Smooth muscle cell (in vitro differentiated cells): ENCODE data around the gene NEU1. TPM values are rescaled to one million over a fixed set of nuclear protein-coding genes. Genes with fewer than 3 reads are reported as not detected.

Experiments used
- DNase-seq: peaks from one replicate; lab custom pipeline; 2025; ENCODE audit not compliant: unreplicated experiment; lab: John Stamatoyannopoulos, UW
- H2AFZ ChIP-seq: fragments of 200-600 bp; sonication (generic); 2 replicates; pipeline ENCODE4 v1.6.0; 2016; ENCODE audit warnings: antibody characterized with exemption, low read depth, mild to moderate bottlenecking
- H3F3A ChIP-seq: fragments of 200-600 bp; sonication (generic); 2 replicates; pipeline ENCODE4 v1.6.0; 2017; ENCODE audit warnings: antibody characterized with exemption, low read depth
- H3K27ac ChIP-seq: fragments of 200-600 bp; sonication (generic); 2 replicates; pipeline ENCODE4 v1.5.1; 2016; ENCODE audit warnings: low read depth, mild to moderate bottlenecking
- H3K27me3 ChIP-seq: fragments of 200-600 bp; sonication (generic); 2 replicates; pipeline ENCODE4 v1.6.1; 2016; ENCODE audit warnings: low read depth, mild to moderate bottlenecking
- H3K36me3 ChIP-seq: fragments of 200-600 bp; sonication (generic); 2 replicates; pipeline ENCODE4 v1.5.1; 2016; ENCODE audit warnings: low read depth
- H3K4me1 ChIP-seq: fragments of 200-600 bp; sonication (generic); 2 replicates; pipeline ENCODE4 v1.5.1; 2016; ENCODE audit warnings: low read depth
- H3K4me2 ChIP-seq: fragments of 200-600 bp; sonication (generic); 2 replicates; pipeline ENCODE4 v1.6.0; 2016; ENCODE audit warnings: mild to moderate bottlenecking
- H3K4me3 ChIP-seq: fragments of 200-600 bp; sonication (generic); 2 replicates; pipeline ENCODE4 v1.5.1; 2016; ENCODE audit warnings: mild to moderate bottlenecking
- H3K79me2 ChIP-seq: fragments of 200-600 bp; sonication (generic); 2 replicates; pipeline ENCODE4 v1.6.0; 2016; ENCODE audit warnings: low read depth, mild to moderate bottlenecking
- H3K9ac ChIP-seq: fragments of 200-600 bp; sonication (generic); 2 replicates; pipeline ENCODE4 v1.6.0; 2016; ENCODE audit warnings: low read depth
- H3K9me3 ChIP-seq: fragments of 200-600 bp; sonication (generic); replicated peaks from 2 replicates; pipeline ENCODE4 v1.5.1; 2016; ENCODE audit warnings: low read depth
- H4K20me1 ChIP-seq: fragments of 200-600 bp; sonication (generic); 2 replicates; pipeline ENCODE4 v1.6.0; 2016; ENCODE audit warnings: low read depth
- CTCF ChIP-seq: fragments of 200-600 bp; sonication (generic); IDR thresholded peaks from 2 replicates; pipeline ENCODE4 v1.5.1; 2017; ENCODE audit warnings: borderline replicate concordance, mild to moderate bottlenecking, antibody characterized with exemption; ENCODE audit not compliant: insufficient read depth, poor library complexity, severe bottlenecking
- WGBS: methylation state at CpG from one replicate; pipeline ENCODE4 v1.1.7; 2016; ENCODE audit warnings: low lambda C conversion rate; 5-methylcytosine and 5-hydroxymethylcytosine counted together
- polyA plus RNA-seq: library from polyadenylated mRNA; unstranded; fragments of >200 nt; fragmentation: Nextera tagmentation; extraction: Ambion mirVana; gene quantifications from 2 replicates; pipeline ENCODE4 v1.2.1, GENCODE V29; 2016
- total RNA-seq: library from RNA; depleted of rRNA; stranded (reverse); fragments of >200 nt; gene quantifications from 2 replicates; pipeline ENCODE4 v1.2.3, GENCODE V29; 2014

The NEU1 gene
- total and polyA plus RNA-seq, 2 experiments from 2014 or later: 47.5 to 52.7 TPM

- H3K4me3 ChIP-seq: peak overlapping the region; percentile 75
- no peak for TF ChIP-seq CTCF
- H3K9me3 ChIP-seq: no peaks in the 10 kb centered on the region
- H3K27me3 ChIP-seq: no peaks in the 10 kb centered on the region
- peak overlapping the region; percentile 96 for H3K4me2 ChIP-seq
- peaks cover 27% of the 10 kb centered on the region for H3K4me1 ChIP-seq
- peaks cover 12% of the 10 kb centered on the region for H3K36me3 ChIP-seq
- peak overlapping the region; percentile 98 for H3K27ac ChIP-seq
- peak; percentile 62 for DNase-seq
- 1% methylated on average over 59 of the region's 59 CpGs for WGBS
- peak overlapping the region; percentile 64 for H2AFZ ChIP-seq
- peaks cover 25% of the 10 kb centered on the region for H3F3A ChIP-seq
- H4K20me1 ChIP-seq: peaks cover 44% of the 10 kb centered on the region
- peaks cover 57% of the 10 kb centered on the region for H3K79me2 ChIP-seq
- peak overlapping the region; percentile 96 for H3K9ac ChIP-seq
These were observed 28.0 kb downstream of the NEU1 start for GRCh38 chr6:31834367-31835250.

- Histone ChIP-seq H3K4me1 (peaks cover 10% of the 10 kb centered on the region), H3K36me3 (no peaks in the 10 kb centered on the region), H2AFZ (no peak overlapping the region), H3K27me3 (no peaks in the 10 kb centered on the region), H3K27ac (no peak overlapping the region), H3K9me3 (no peaks in the 10 kb centered on the region), H3K4me2 (peak overlapping the region; percentile 94), H3K9ac (no peak overlapping the region), H3F3A (peaks cover 7% of the 10 kb centered on the region), H4K20me1 (peaks cover 15% of the 10 kb centered on the region), H3K4me3 (peak overlapping the region; percentile 86), H3K79me2 (peaks cover 40% of the 10 kb centered on the region)
- TF ChIP-seq CTCF: no peak
- 94% methylated on average over 15 of the region's 15 CpGs for WGBS
- no peak for DNase-seq
These were observed 31.0 kb downstream of the NEU1 start for GRCh38 chr6:31831350-31832215.

- Histone ChIP-seq H3K9me3 (no peaks in the 10 kb centered on the region), H3F3A (peaks cover 14% of the 10 kb centered on the region), H2AFZ (no peak overlapping the region), H4K20me1 (peaks cover 9% of the 10 kb centered on the region), H3K79me2 (peaks cover 34% of the 10 kb centered on the region), H3K36me3 (no peaks in the 10 kb centered on the region), H3K4me3 (peak overlapping the region; percentile 86), H3K9ac (peak overlapping the region; percentile 70), H3K27me3 (no peaks in the 10 kb centered on the region), H3K4me2 (peak overlapping the region; percentile 94), H3K4me1 (peaks cover 10% of the 10 kb centered on the region), H3K27ac (no peak overlapping the region)
- no peak for DNase-seq
- WGBS: 68% methylated on average over 6 of the region's 6 CpGs
- no peak for TF ChIP-seq CTCF
These were observed 31.7 kb downstream of the NEU1 start for GRCh38 chr6:31830886-31831335.
